IPS-18a (cell line): ENCODE measurements around the gene CTSV.
"Not testable (repeated sequence)": the region's sequence is repeated elsewhere in the genome, so short reads cannot be mapped to it uniquely, and the experiment has no call there.

Experiments
- H3K27ac ChIP-seq: one replicate; pipeline ENCODE4 v1.5.1; 2013; ENCODE audit warnings: low read length
- H3K27me3 ChIP-seq: one replicate; pipeline ENCODE4 v1.6.1; 2013; ENCODE audit warnings: mild to moderate bottlenecking, low read length; ENCODE audit not compliant: control insufficient read depth, insufficient read depth
- H3K36me3 ChIP-seq: one replicate; pipeline ENCODE4 v1.6.1; 2013; ENCODE audit warnings: low read depth, low read length; ENCODE audit not compliant: control insufficient read depth
- H3K4me1 ChIP-seq: one replicate; pipeline ENCODE4 v1.6.1; 2013; ENCODE audit warnings: low read depth, low read length; ENCODE audit not compliant: control insufficient read depth
- H3K4me3 ChIP-seq: one replicate; pipeline ENCODE4 v1.5.1; 2013; ENCODE audit warnings: low read length
- H3K9ac ChIP-seq: one replicate; pipeline ENCODE4 v1.6.1; 2013; ENCODE audit warnings: mild to moderate bottlenecking, low read length, moderate library complexity
- H3K9me3 ChIP-seq: one replicate; pipeline ENCODE4 v1.6.1; 2013; ENCODE audit warnings: low read depth, low read length; ENCODE audit not compliant: control insufficient read depth

The CTSV gene

GRCh38 chr9:97039514-97039860 lies 545 bp upstream of the CTSV start:
- Histone ChIP-seq H3K27ac (no peak overlapping the region), H3K4me3 (peak overlapping the region; percentile 68), H3K4me1 (peaks cover 5% of the 10 kb centered on the region), H3K9me3 (no peaks in the 10 kb centered on the region), H3K27me3 (peaks cover 14% of the 10 kb centered on the region), H3K9ac (peak overlapping the region; percentile 26), H3K36me3 (peaks cover 24% of the 10 kb centered on the region)

- H3K4me1 ChIP-seq, H3K36me3 ChIP-seq, H3K9ac ChIP-seq, H3K9me3 ChIP-seq, H3K27me3 ChIP-seq, H3K27ac ChIP-seq, H3K4me3 ChIP-seq: not testable (repeated sequence)
Observed at GRCh38 chr9:97023505-97023904, 15.4 kb downstream of the CTSV start.

GRCh38 chr9:97013151-97014132 lies 25.5 kb downstream of the CTSV start:
- H3K27ac ChIP-seq, H3K9me3 ChIP-seq, H3K4me1 ChIP-seq, H3K36me3 ChIP-seq, H3K27me3 ChIP-seq: not testable (repeated sequence)
- Histone ChIP-seq H3K4me3 (peak overlapping the region; percentile 68), H3K9ac (peak overlapping the region; percentile 59)

- H3K9ac ChIP-seq = peak overlapping the region; percentile 59
- not testable (repeated sequence) for H3K27ac ChIP-seq, H3K27me3 ChIP-seq, H3K36me3 ChIP-seq, H3K4me1 ChIP-seq, H3K9me3 ChIP-seq
- peak overlapping the region; percentile 68 for H3K4me3 ChIP-seq
Observed at GRCh38 chr9:97012617-97013016, 26.3 kb downstream of the CTSV start.

GRCh38 chr9:97002195-97002594 lies 36.7 kb downstream of the CTSV start:
- not testable (repeated sequence) for H3K27ac ChIP-seq, H3K27me3 ChIP-seq, H3K4me1 ChIP-seq, H3K36me3 ChIP-seq, H3K4me3 ChIP-seq, H3K9ac ChIP-seq, H3K9me3 ChIP-seq

- not testable (repeated sequence) for H3K9me3 ChIP-seq, H3K27me3 ChIP-seq, H3K4me1 ChIP-seq, H3K36me3 ChIP-seq, H3K4me3 ChIP-seq, H3K27ac ChIP-seq, H3K9ac ChIP-seq
Observed at GRCh38 chr9:97001338-97001737, 37.6 kb downstream of the CTSV start.

GRCh38 chr9:97000139-97000787 lies 38.7 kb downstream of the CTSV start:
- not testable (repeated sequence) for H3K27me3 ChIP-seq, H3K4me1 ChIP-seq, H3K9ac ChIP-seq, H3K4me3 ChIP-seq, H3K36me3 ChIP-seq, H3K27ac ChIP-seq, H3K9me3 ChIP-seq

GRCh38 chr9:96999733-97000132 lies 39.2 kb downstream of the CTSV start:
- H3K9ac ChIP-seq, H3K36me3 ChIP-seq, H3K27me3 ChIP-seq, H3K4me1 ChIP-seq, H3K27ac ChIP-seq, H3K4me3 ChIP-seq, H3K9me3 ChIP-seq: not testable (repeated sequence)

- not testable (repeated sequence) for H3K27ac ChIP-seq
Observed at GRCh38 chr9:96997009-96997701, 41.8 kb downstream of the CTSV start.

GRCh38 chr9:96994531-96995016 lies 44.4 kb downstream of the CTSV start:
- not testable (repeated sequence) for H3K4me3 ChIP-seq, H3K4me1 ChIP-seq, H3K27me3 ChIP-seq, H3K9ac ChIP-seq, H3K9me3 ChIP-seq, H3K27ac ChIP-seq, H3K36me3 ChIP-seq

More at GRCh38 chr9:96997009-96997701, 41.8 kb downstream of the CTSV start:
- not testable (repeated sequence) for H3K4me3 ChIP-seq, H3K9me3 ChIP-seq, H3K4me1 ChIP-seq, H3K9ac ChIP-seq, H3K27me3 ChIP-seq, H3K36me3 ChIP-seq

- H3K36me3 ChIP-seq, H3K4me3 ChIP-seq, H3K9ac ChIP-seq, H3K9me3 ChIP-seq, H3K4me1 ChIP-seq, H3K27ac ChIP-seq, H3K27me3 ChIP-seq: not testable (repeated sequence)
Observed at GRCh38 chr9:96992303-96992702, 46.6 kb downstream of the CTSV start.
